SU-DHL-6 (cell line): ENCODE measurements around the gene SLX9.

Experiments
- H2AFZ ChIP-seq: fragments of 200-600 bp; sonication (generic); 2 replicates; pipeline ENCODE4 v1.6.1; 2014; ENCODE audit warnings: low read depth, mild to moderate bottlenecking, moderate library complexity, mixed read lengths, antibody characterized with exemption, low read length; ENCODE audit not compliant: severe bottlenecking
- H3F3A ChIP-seq: fragments of 200-600 bp; shearing (Covaris generic); 2 replicates; pipeline ENCODE4 v1.6.0; 2016; ENCODE audit warnings: antibody characterized with exemption, mild to moderate bottlenecking; ENCODE audit not compliant: insufficient read depth
- H3K27ac ChIP-seq: fragments of 200-600 bp; sonication (generic); 2 replicates; pipeline ENCODE4 v1.5.1; 2016; ENCODE audit warnings: low read depth, mild to moderate bottlenecking, low read length, moderate library complexity, mixed read lengths
- H3K27me3 ChIP-seq: fragments of 200-600 bp; sonication (generic), shearing (Covaris generic); 2 replicates; pipeline ENCODE4 v1.6.0; 2014; ENCODE audit warnings: mild to moderate bottlenecking, low read length
- H3K36me3 ChIP-seq: fragments of 200-600 bp; sonication (generic); 2 replicates; pipeline ENCODE4 v1.6.1; 2014; ENCODE audit warnings: mild to moderate bottlenecking, low read length, mixed read lengths
- H3K4me2 ChIP-seq: fragments of 300-600, 200-600 bp; shearing (Covaris generic), sonication (generic); 2 replicates; pipeline ENCODE4 v1.6.0; 2014; ENCODE audit warnings: low read length, low read depth, mild to moderate bottlenecking; ENCODE audit not compliant: poor library complexity, severe bottlenecking
- H3K4me3 ChIP-seq: fragments of 200-600 bp; sonication (generic); 2 replicates; pipeline ENCODE4 v1.5.1; 2014; ENCODE audit warnings: antibody characterized with exemption, low read length, mild to moderate bottlenecking, mixed read lengths; ENCODE audit not compliant: insufficient read depth, poor library complexity, severe bottlenecking
- H3K79me2 ChIP-seq: fragments of 200-600 bp; sonication (generic); 2 replicates; pipeline ENCODE4 v1.6.1; 2014; ENCODE audit warnings: mild to moderate bottlenecking, low read length, moderate library complexity; ENCODE audit not compliant: insufficient read depth
- H3K9ac ChIP-seq: fragments of 200-600 bp; sonication (generic); 2 replicates; pipeline ENCODE4 v1.7.0; 2014; ENCODE audit warnings: mild to moderate bottlenecking, low read length
- H3K9me2 ChIP-seq: fragments of 200-600 bp; sonication (generic); replicated peaks from 2 replicates; pipeline ENCODE4 v1.6.1; 2014; ENCODE audit warnings: low read length; ENCODE audit not compliant: insufficient read depth
- H3K9me3 ChIP-seq: fragments of 200-600 bp; sonication (generic); 2 replicates; pipeline ENCODE4 v1.6.1; 2014; ENCODE audit warnings: low read length, mixed read lengths; ENCODE audit not compliant: insufficient read depth
- H4K20me1 ChIP-seq: fragments of 200-600 bp; sonication (generic); 2 replicates; pipeline ENCODE4 v1.6.1; 2014; ENCODE audit warnings: low read depth, mild to moderate bottlenecking, antibody characterized with exemption, low read length, moderate library complexity, mixed read lengths
- EZH2phosphoT487 ChIP-seq: fragments of 200-600 bp; sonication (generic), shearing (Covaris generic); conservative IDR thresholded peaks from 2 replicates; pipeline ENCODE4 v1.6.1; 2018; ENCODE audit warnings: mild to moderate bottlenecking, antibody characterized with exemption, low read length, moderate library complexity, mixed read lengths
- TF ChIP-seq, protein P1 (sequence below): fragments of 200-600 bp; sonication (generic); IDR thresholded peaks from one replicate; pipeline ENCODE4 v1.5.1; 2017; ENCODE audit warnings: antibody characterized with exemption, mild to moderate bottlenecking, low read length, moderate library complexity; ENCODE audit not compliant: insufficient read depth, poor library complexity, severe bottlenecking

Gene SLX9

DNA sequence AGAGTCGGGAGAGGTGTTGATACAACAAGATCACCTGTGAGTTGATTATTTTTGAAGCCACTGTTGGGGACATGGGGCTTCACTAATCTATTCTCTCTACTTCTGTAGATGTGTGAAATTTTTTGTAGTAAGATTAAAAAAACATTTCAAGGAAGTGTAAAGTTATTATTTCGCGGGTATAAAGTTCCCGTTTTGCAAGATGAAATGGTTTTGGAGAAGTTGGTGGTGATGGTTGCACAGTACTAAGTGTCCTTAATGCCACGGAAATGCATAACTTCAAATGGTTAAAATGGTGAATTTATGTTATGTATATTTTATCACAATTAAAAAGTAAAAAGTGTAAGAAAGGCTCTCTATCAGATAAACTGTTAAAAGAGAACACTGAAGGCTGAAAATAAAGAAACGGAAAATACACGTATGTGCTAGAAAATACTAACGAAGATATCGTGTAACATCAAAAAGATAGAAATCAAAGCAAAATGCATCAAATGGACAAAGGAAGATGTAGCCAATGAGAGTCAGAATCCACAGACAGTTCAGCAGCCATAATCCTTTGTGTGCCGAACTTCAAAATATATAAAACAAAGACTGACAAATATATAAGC lies 16.2 kb upstream of the SLX9 start:
- Histone ChIP-seq H2AFZ (no peak overlapping the region), H3K27me3 (no peaks in the 10 kb centered on the region), H3K4me3 (no peak overlapping the region), H3K9ac (no peak overlapping the region), H3K9me2 (no peaks in the 10 kb centered on the region), H3K4me2 (no peak overlapping the region), H3K79me2 (no peaks in the 10 kb centered on the region), H4K20me1 (no peaks in the 10 kb centered on the region), H3K27ac (no peak overlapping the region), H3K9me3 (no peaks in the 10 kb centered on the region), H3K36me3 (no peaks in the 10 kb centered on the region), H3F3A (no peaks in the 10 kb centered on the region)
- TF ChIP-seq, protein P1, sequence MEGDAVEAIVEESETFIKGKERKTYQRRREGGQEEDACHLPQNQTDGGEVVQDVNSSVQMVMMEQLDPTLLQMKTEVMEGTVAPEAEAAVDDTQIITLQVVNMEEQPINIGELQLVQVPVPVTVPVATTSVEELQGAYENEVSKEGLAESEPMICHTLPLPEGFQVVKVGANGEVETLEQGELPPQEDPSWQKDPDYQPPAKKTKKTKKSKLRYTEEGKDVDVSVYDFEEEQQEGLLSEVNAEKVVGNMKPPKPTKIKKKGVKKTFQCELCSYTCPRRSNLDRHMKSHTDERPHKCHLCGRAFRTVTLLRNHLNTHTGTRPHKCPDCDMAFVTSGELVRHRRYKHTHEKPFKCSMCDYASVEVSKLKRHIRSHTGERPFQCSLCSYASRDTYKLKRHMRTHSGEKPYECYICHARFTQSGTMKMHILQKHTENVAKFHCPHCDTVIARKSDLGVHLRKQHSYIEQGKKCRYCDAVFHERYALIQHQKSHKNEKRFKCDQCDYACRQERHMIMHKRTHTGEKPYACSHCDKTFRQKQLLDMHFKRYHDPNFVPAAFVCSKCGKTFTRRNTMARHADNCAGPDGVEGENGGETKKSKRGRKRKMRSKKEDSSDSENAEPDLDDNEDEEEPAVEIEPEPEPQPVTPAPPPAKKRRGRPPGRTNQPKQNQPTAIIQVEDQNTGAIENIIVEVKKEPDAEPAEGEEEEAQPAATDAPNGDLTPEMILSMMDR, result no peak
- no peak for TF ChIP-seq EZH2phosphoT487

- Histone ChIP-seq H3K4me3 (no peak overlapping the region), H3K4me2 (no peak overlapping the region), H3K79me2 (no peaks in the 10 kb centered on the region), H3K27ac (no peak overlapping the region), H2AFZ (no peak overlapping the region), H3K9ac (no peak overlapping the region), H3F3A (no peaks in the 10 kb centered on the region), H3K36me3 (no peaks in the 10 kb centered on the region), H3K27me3 (no peaks in the 10 kb centered on the region), H3K9me2 (no peaks in the 10 kb centered on the region), H3K9me3 (no peaks in the 10 kb centered on the region), H4K20me1 (no peaks in the 10 kb centered on the region)
- TF ChIP-seq EZH2phosphoT487, result no peak
Observed at GRCh38 chr21:44924606-44925377, 15.0 kb upstream of the SLX9 start.

DNA sequence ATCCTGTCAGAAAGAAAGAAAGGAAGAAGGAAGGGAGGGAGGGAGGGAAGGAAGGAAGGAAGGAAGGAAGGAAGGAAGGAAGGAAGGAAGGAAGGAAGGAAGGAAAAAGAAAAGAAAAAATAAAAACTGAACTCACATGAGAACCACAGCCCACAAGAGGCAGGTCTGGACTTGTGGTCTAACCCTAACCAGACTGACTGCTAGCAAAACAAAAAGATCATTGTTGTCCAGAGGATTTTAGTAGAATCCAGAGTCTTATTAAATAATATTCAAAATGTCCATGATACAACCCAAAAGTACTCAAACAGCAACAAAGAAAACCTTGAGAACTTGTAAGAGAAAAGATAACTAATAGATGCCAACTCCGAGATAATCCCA lies 14.5 kb upstream of the SLX9 start:
- Histone ChIP-seq H3K36me3 (no peaks in the 10 kb centered on the region), H3K4me2 (no peak overlapping the region), H3F3A (no peaks in the 10 kb centered on the region), H2AFZ (no peak overlapping the region), H3K9ac (no peak overlapping the region), H4K20me1 (no peaks in the 10 kb centered on the region), H3K27me3 (no peaks in the 10 kb centered on the region), H3K27ac (no peak overlapping the region), H3K79me2 (no peaks in the 10 kb centered on the region), H3K9me2 (no peaks in the 10 kb centered on the region), H3K4me3 (no peak overlapping the region), H3K9me3 (no peaks in the 10 kb centered on the region)
- TF ChIP-seq EZH2phosphoT487, result no peak
- TF ChIP-seq, protein P1, result no peak

DNA sequence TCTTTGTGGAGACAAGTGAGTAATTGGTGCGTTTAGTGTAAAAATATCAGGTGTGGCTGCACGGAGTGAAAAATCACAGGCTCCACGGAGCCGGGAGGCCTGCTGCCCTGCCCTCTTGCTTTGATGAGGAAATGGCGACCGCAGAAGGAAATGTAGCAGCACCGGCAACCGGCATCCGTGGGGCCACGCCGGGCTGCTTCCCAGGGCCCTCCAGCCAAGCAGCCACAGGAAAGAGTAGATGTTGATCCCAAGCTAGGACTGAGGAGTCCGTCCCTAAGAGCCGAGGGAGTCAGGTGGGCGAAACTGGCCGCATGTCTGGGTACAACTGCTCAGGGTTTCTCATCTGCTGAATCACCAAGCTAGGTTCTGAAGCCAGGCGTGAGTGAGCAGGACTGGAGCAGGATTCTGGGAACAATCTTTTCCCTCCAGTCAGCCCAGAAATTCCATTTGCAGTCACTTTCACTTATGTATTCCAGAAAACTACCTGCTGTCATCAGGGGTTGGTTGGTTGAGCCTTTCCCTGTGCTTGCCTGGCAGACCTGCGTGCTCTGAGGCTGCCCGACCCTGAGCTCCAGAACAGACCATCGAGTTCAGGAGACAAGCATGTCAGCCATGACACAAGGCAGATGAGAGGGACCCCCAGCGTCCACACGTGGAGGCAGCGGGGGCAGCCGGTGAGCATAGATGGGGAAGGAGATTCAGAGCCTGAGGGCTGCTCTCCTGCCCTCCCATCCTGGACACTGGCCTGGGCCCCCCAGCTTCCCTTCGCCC lies 13.3 kb upstream of the SLX9 start:
- no peaks in the 10 kb centered on the region for H3K9me3 ChIP-seq
- H3K9ac ChIP-seq, result no peak overlapping the region
- no peaks in the 10 kb centered on the region for H3K9me2 ChIP-seq
- no peak overlapping the region for H3K27ac ChIP-seq
- no peaks in the 10 kb centered on the region for H3F3A ChIP-seq
- no peak for TF ChIP-seq EZH2phosphoT487
- TF ChIP-seq, protein P1, result no peak
- H3K4me2 ChIP-seq, result no peak overlapping the region
- no peaks in the 10 kb centered on the region for H3K36me3 ChIP-seq
- no peak overlapping the region for H2AFZ ChIP-seq
- no peaks in the 10 kb centered on the region for H3K27me3 ChIP-seq
- H4K20me1 ChIP-seq, result no peaks in the 10 kb centered on the region
- H3K79me2 ChIP-seq, result no peaks in the 10 kb centered on the region
- H3K4me3 ChIP-seq, result no peak overlapping the region
